Measurements from ENCODE around the gene KIF3C. TPM values are rescaled to one million over a fixed set of nuclear protein-coding genes. Genes with fewer than 3 reads are reported as not detected.

The KIF3C gene
- total RNA-seq, 1 donor from 2014 or later: 78.1 TPM

- no peak for TF ChIP-seq CTCF (IDR thresholded peaks at IDR 0.05; ENCODE audit: unreplicated experiment)
- H3K9me3 Mint-ChIP-seq (ENCODE audit: unreplicated experiment): no peaks in the 10 kb centered on the region
- peaks cover 5% of the 10 kb centered on the region for H3K36me3 Mint-ChIP-seq (ENCODE audit: low read depth, unreplicated experiment)
- H3K27ac Mint-ChIP-seq (ENCODE audit: unreplicated experiment): peak overlapping the region; percentile 57
- peaks cover 1% of the 10 kb centered on the region for H3K27me3 Mint-ChIP-seq (ENCODE audit: unreplicated experiment)
- peaks cover 10% of the 10 kb centered on the region for H3K4me1 Mint-ChIP-seq (ENCODE audit: unreplicated experiment)
- DNase-seq (ENCODE audit: low spot score): no peak
- H3K4me3 Mint-ChIP-seq (ENCODE audit: unreplicated experiment): no peak overlapping the region
Measured at GRCh38 chr2:26011990-26012856, 29.9 kb upstream of the KIF3C start.

- peak overlapping the region; percentile 57 for H3K27ac Mint-ChIP-seq (ENCODE audit: unreplicated experiment)
- H3K9me3 Mint-ChIP-seq (ENCODE audit: unreplicated experiment): no peaks in the 10 kb centered on the region
- no peak for DNase-seq (ENCODE audit: low spot score)
- no peak for TF ChIP-seq CTCF (IDR thresholded peaks at IDR 0.05; ENCODE audit: unreplicated experiment)
- H3K4me1 Mint-ChIP-seq (ENCODE audit: unreplicated experiment): peaks cover 10% of the 10 kb centered on the region
- H3K4me3 Mint-ChIP-seq (ENCODE audit: unreplicated experiment): no peak overlapping the region
- H3K27me3 Mint-ChIP-seq (ENCODE audit: unreplicated experiment): peaks cover 1% of the 10 kb centered on the region
- peaks cover 5% of the 10 kb centered on the region for H3K36me3 Mint-ChIP-seq (ENCODE audit: low read depth, unreplicated experiment)
Measured at GRCh38 chr2:26011609-26011989, 29.3 kb upstream of the KIF3C start.

- Mint-ChIP-seq H3K27ac (ENCODE audit: unreplicated experiment) (no peak overlapping the region), H3K4me3 (ENCODE audit: unreplicated experiment) (no peak overlapping the region), H3K36me3 (ENCODE audit: low read depth, unreplicated experiment) (peaks cover 5% of the 10 kb centered on the region), H3K27me3 (ENCODE audit: unreplicated experiment) (peaks cover 1% of the 10 kb centered on the region), H3K4me1 (ENCODE audit: unreplicated experiment) (peaks cover 10% of the 10 kb centered on the region), H3K9me3 (ENCODE audit: unreplicated experiment) (no peaks in the 10 kb centered on the region)
- no peak for TF ChIP-seq CTCF (IDR thresholded peaks at IDR 0.05; ENCODE audit: unreplicated experiment)
- DNase-seq (ENCODE audit: low spot score): no peak
Measured at GRCh38 chr2:26010943-26011342, 28.6 kb upstream of the KIF3C start.

- peaks cover 5% of the 10 kb centered on the region for H3K36me3 Mint-ChIP-seq (ENCODE audit: low read depth, unreplicated experiment)
Measured at GRCh38 chr2:26009567-26009963, 27.3 kb upstream of the KIF3C start.

More at GRCh38 chr2:26009567-26009963, 27.3 kb upstream of the KIF3C start:
- peaks cover 15% of the 10 kb centered on the region for H3K4me1 Mint-ChIP-seq (ENCODE audit: unreplicated experiment)
- H3K4me3 Mint-ChIP-seq (ENCODE audit: unreplicated experiment): no peak overlapping the region
- H3K27ac Mint-ChIP-seq (ENCODE audit: unreplicated experiment): no peak overlapping the region
- no peak for TF ChIP-seq CTCF (IDR thresholded peaks at IDR 0.05; ENCODE audit: unreplicated experiment)
- DNase-seq (ENCODE audit: low spot score): no peak
- no peaks in the 10 kb centered on the region for H3K9me3 Mint-ChIP-seq (ENCODE audit: unreplicated experiment)
- peaks cover 1% of the 10 kb centered on the region for H3K27me3 Mint-ChIP-seq (ENCODE audit: unreplicated experiment)
